ENCODE data around the gene PTPRE.

PTPRE gene

DNA sequence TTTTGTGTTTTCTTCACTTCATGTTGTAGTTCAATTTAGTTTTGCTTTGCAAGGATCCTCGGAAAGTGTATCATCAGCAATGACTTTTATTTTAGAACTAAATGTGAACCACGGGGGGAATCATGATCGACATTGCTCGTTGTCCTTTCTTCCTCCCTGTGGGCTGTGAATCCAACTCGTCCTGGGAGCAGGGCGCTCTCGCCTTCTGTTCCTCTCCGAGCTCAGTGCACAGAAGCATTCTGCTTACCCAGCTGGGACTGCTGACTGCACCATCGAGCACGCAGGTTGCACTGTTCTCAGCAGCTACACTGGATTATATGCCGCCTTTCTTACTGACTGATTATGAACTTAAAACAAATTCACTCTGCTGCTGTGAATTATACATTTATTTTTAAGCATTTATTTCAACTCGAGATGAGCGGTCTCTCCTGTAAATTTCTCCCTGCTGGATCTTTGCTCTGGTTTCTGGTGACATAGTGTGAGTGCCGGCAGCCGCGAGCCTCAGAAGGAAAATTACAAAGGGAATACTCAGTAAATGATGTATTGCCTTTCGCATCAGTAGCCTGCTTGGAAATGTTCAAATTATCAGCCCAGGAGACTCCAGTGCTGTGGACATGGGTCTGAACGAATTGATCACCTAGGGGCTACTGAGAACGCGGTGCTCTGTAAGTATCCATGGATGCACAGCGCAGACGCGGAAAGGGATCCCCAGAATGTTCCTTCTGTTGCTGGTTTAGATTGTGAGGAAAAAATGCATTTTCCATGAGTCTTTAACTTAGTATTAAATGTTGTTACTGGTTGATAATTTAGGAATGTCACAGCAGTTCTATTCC, 92.6 kb downstream of the PTPRE start:
- no peak for DNase-seq (ENCODE audit: low read depth in 3 of 3)

- no peak for DNase-seq (ENCODE audit: low read depth in 3 of 3)
Observed at GRCh38 chr10:128000471-128001362, 93.8 kb downstream of the PTPRE start.

- no peak for DNase-seq (ENCODE audit: low read depth in 3 of 3)
Observed at GRCh38 chr10:128001363-128001745, 94.5 kb downstream of the PTPRE start.

- DNase-seq (ENCODE audit: low read depth in 3 of 3): no peak
Observed at GRCh38 chr10:128001849-128002248, 94.9 kb downstream of the PTPRE start.

- no peak for DNase-seq (ENCODE audit: low read depth in 3 of 3)
Observed at GRCh38 chr10:128003521-128003920, 96.6 kb downstream of the PTPRE start.

DNA sequence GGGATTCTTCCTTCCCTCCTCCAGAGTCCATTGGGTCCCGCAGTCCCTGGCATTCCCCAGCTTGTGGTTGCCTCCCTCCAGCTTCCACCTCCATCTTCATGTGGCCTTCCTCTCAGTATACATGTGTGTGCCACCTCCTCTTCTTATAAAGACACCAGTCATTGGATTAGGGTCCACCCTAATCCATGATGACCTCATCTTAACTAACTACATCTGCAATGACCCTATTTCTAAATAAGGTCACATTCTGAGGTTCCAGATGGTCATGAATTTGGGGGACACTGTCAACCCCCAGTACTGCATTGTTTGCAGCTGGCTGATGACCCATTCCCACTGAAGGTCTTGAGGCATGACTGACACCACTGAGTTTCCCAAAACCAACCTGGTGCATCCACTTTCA, 99.0 kb downstream of the PTPRE start:
- DNase-seq (ENCODE audit: low read depth in 3 of 3): no peak

GRCh38 chr10:128007056-128007455, 100.2 kb downstream of the PTPRE start:
- DNase-seq (ENCODE audit: low read depth in 3 of 3): no peak

GRCh38 chr10:128007971-128008370, 101.1 kb downstream of the PTPRE start:
- no peak for DNase-seq (ENCODE audit: low read depth in 3 of 3)

- no peak for DNase-seq (ENCODE audit: low read depth in 3 of 3)
Observed at GRCh38 chr10:128008521-128009250, 101.8 kb downstream of the PTPRE start.

- no peak for DNase-seq (ENCODE audit: low read depth in 3 of 3)
Observed at GRCh38 chr10:128009372-128010126, 102.6 kb downstream of the PTPRE start.

GRCh38 chr10:128011059-128011979, 104.4 kb downstream of the PTPRE start:
- DNase-seq (ENCODE audit: low read depth in 3 of 3): peak; percentile 75 to 84 (median 81)

- DNase-seq (ENCODE audit: low read depth in 3 of 3): no peak
Observed at GRCh38 chr10:128013626-128014025, 106.7 kb downstream of the PTPRE start.

DNA sequence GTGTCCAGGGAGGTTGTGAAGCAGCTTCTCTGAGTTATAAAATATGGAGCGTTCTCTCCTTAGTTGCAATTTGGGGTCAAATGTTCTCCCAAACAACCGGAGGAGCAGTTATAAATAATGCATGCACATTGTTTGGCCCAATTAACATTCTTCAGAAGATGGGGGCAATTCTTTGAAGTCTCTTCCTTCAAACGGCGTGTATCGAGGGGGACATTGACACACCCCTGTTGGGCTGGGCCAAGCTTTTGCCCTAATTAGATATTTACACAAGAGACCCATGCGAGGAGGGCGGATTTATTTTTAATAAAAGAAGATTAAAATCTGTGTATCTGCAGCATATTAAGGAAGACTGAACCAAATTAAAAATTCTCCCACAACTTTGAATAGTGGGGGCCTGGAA, 107.3 kb downstream of the PTPRE start:
- no peak for DNase-seq (ENCODE audit: low read depth in 3 of 3)

- DNase-seq (ENCODE audit: low read depth in 3 of 3): no peak
Observed at GRCh38 chr10:128016423-128017060, 109.6 kb downstream of the PTPRE start.

DNA sequence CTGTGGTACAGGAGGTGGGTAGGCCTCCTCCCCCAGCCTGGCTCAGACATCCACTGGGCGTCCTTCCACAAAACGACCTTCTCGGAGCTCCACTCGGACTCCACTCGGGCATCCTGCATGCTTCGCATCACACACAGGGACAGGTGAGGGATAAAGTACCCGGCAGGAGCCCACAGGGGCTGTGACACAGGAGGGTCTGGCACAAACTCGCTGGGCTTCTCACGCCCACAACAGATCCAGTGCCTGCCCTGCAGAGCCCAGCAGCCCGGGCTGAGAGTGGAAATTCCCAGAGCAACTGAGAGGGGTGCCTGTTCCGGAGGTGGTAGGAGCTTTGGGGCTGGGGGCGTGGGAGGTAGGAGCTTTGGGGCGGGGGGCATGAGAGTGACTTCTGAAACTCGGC, 110.9 kb downstream of the PTPRE start:
- no peak for DNase-seq (ENCODE audit: low read depth in 3 of 3)

DNA sequence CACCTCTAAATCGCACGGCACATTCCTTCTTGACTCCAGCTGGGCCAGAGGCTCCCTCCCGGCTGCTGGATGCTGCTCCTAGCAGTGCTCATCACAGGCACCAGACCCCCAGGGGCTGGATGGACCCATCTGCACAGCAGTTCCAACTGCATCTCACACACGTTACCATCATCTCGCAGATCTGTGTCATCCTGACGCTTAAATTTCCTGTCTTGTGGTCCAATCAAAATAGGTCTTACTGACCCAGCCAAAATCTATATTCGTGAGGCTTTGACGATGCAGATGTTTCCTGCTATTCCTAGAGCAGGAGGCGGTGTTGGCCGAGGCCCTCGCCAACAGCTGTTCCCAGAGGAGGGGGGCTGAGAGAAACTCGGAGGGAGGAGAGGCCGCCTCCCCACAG, 111.3 kb downstream of the PTPRE start:
- no peak for DNase-seq (ENCODE audit: low read depth in 3 of 3)

- no peak for DNase-seq (ENCODE audit: low read depth in 3 of 3)
Observed at GRCh38 chr10:128018691-128019090, 111.8 kb downstream of the PTPRE start.

GRCh38 chr10:128022261-128023196, 115.6 kb downstream of the PTPRE start:
- no peak for DNase-seq (ENCODE audit: low read depth in 3 of 3)

GRCh38 chr10:128024426-128024825, 117.5 kb downstream of the PTPRE start:
- DNase-seq (ENCODE audit: low read depth in 3 of 3): no peak
